Naive thymus-derived CD4-positive, alpha-beta T cell (primary cell): ENCODE results near the gene SPATA4. TPM values are rescaled to one million over a fixed set of nuclear protein-coding genes. Genes with fewer than 3 reads are reported as not detected.
A peak's percentile ranks its signal among the peaks of the same experiment; 100 is the strongest.

Experiments used
- ATAC-seq: fragments of 150-1000 bp; cut with Tn5 transposase; 2 replicates; pipeline ENCODE4 v1.10.0; 2021; ENCODE audit warnings: mild to moderate bottlenecking, moderate library complexity
- CTCF ChIA-PET: fragments of 350-600 bp; sonication (Branson Sonifier 250); formaldehyde crosslinking; loops from one replicate; lab custom pipeline; 2021; ENCODE audit warnings: antibody characterized with exemption; lab: Charles Lee
- POLR2A ChIA-PET: fragments of 350-600 bp; sonication (Branson Sonifier 250); formaldehyde crosslinking; loops from one replicate; lab custom pipeline; 2021; ENCODE audit warnings: antibody characterized with exemption, inconsistent platforms; lab: Charles Lee
- DNase-seq, 9 donors: peaks; one replicate each; pipeline versions ENCODE4 v3.0.0 to v3.0.0-alpha.2; 2020 to 2022; ENCODE audit warnings: mixed read lengths in 1 of 9
- H3K27ac ChIP-seq: one replicate; pipeline ENCODE4 v1.7.0; 2013; ENCODE audit warnings: mild to moderate bottlenecking, low read depth, low read length, moderate library complexity
- H3K27me3 ChIP-seq, 2 donors: one replicate each; pipeline ENCODE4 v1.7.0; 2013; ENCODE audit warnings: low read length in 2 of 2, mild to moderate bottlenecking in 2 of 2, moderate library complexity in 2 of 2; ENCODE audit not compliant: control insufficient read depth in 2 of 2, insufficient read depth in 2 of 2
- H3K36me3 ChIP-seq, 3 experiments: 1 replicate in 2 of 3; 2 replicates in 1 of 3; pipeline ENCODE4 v1.7.0; 2013; ENCODE audit warnings: low read length in 3 of 3, mild to moderate bottlenecking in 3 of 3, moderate library complexity in 1 of 3; ENCODE audit not compliant: insufficient read depth in 3 of 3, control insufficient read depth in 2 of 3
- H3K4me1 ChIP-seq, 2 donors: one replicate each; pipeline ENCODE4 v1.7.0; 2013; ENCODE audit warnings: low read length in 2 of 2, mild to moderate bottlenecking in 2 of 2, moderate library complexity in 1 of 2; ENCODE audit not compliant: control insufficient read depth in 2 of 2, insufficient read depth in 2 of 2
- H3K4me3 ChIP-seq: 2 replicates; pipeline ENCODE4 v1.7.0; 2013; ENCODE audit warnings: mild to moderate bottlenecking, low read length
- H3K9me3 ChIP-seq, 3 experiments: 1 replicate in 2 of 3; 2 replicates in 1 of 3; pipeline ENCODE4 v1.7.0; 2013; ENCODE audit warnings: low read length in 3 of 3; ENCODE audit not compliant: control insufficient read depth in 2 of 3
- H3K27ac Mint-ChIP-seq, 9 donors: one replicate each; pipeline ENCODE4 v1.8.0; 2020 to 2022; ENCODE audit warnings: mixed read lengths in 9 of 9, mild to moderate bottlenecking in 8 of 9, moderate library complexity in 5 of 9, inconsistent platforms in 2 of 9
- H3K27me3 Mint-ChIP-seq, 5 donors: one replicate each; pipeline ENCODE4 v1.8.0; 2021 to 2022; ENCODE audit warnings: mixed read lengths in 5 of 5, mild to moderate bottlenecking in 1 of 5
- H3K36me3 Mint-ChIP-seq, 5 donors: one replicate each; pipeline ENCODE4 v1.8.0; 2020 to 2022; ENCODE audit warnings: mixed read lengths in 5 of 5, mild to moderate bottlenecking in 3 of 5, inconsistent platforms in 1 of 5
- H3K4me1 Mint-ChIP-seq, 7 donors: one replicate each; pipeline ENCODE4 v1.8.0; 2020 to 2022; ENCODE audit warnings: mixed read lengths in 7 of 7, mild to moderate bottlenecking in 3 of 7, inconsistent platforms in 1 of 7
- H3K4me3 Mint-ChIP-seq, 10 donors: one replicate each; pipeline ENCODE4 v1.8.0; 2020 to 2022; ENCODE audit warnings: mild to moderate bottlenecking in 10 of 10, mixed read lengths in 10 of 10, moderate library complexity in 6 of 10, inconsistent platforms in 2 of 10
- H3K9me3 Mint-ChIP-seq, 11 donors: one replicate each; pipeline ENCODE4 v1.8.0; 2020 to 2022; ENCODE audit warnings: mixed read lengths in 11 of 11, mild to moderate bottlenecking in 4 of 11, inconsistent platforms in 1 of 11, moderate library complexity in 1 of 11
- intact Hi-C, 2 donors: fragments of 100-400 bp; cut with micrococcal nuclease; formaldehyde crosslinking; loops; one replicate each; pipeline ENCODE4 v1.15.1; 2023
- polyA plus RNA-seq, 2 donors: library from polyadenylated mRNA; unstranded; fragments of 300-500 nt; fragmentation: Illumina TruSeq; gene quantifications; one replicate each; pipeline ENCODE4 v1.2.3, GENCODE V29; 2021
- total RNA-seq, 6 experiments: library from RNA in 5 of 6; stranded (reverse) in 5 of 6; gene quantifications; 1 replicate in 5 of 6; 2 replicates in 1 of 6; pipeline ENCODE4 v1.2.3 and lab custom pipeline; 2021 to 2026

SPATA4 gene
- not detected for total RNA-seq
- not detected for polyA plus RNA-seq
- total RNA-seq (lab: John Stamatoyannopoulos, UW) = not detected

- peak within 1 kb of the TSS; percentile 75 to 96 (median 93) for H3K27ac Mint-ChIP-seq
- Histone ChIP-seq H3K4me1 (peaks cover 5 to 9% of the 10 kb centered on the region in 2 donors), H3K27me3 (peaks cover 0 to 12% of the 10 kb centered on the region in 2 donors), H3K36me3 (no peaks in the 10 kb centered on the region), H3K27ac (peak within 1 kb of the TSS; percentile 65), H3K9me3 (no peaks in the 10 kb centered on the region), H3K4me3 (peak within 1 kb of the TSS; percentile 83)
- POLR2A ChIA-PET = interaction anchor here (0.7 to 2.4 kb wide), 4 partner anchors 13 to 1198 kb away, joined by 3 to 12 read pairs (median 4); partner anchors contain the start of gene SPCS3
- CTCF ChIA-PET = no interaction called here
- H3K4me1 Mint-ChIP-seq = peaks cover 3 to 12% (median 10%) of the 10 kb centered on the region in 7 donors
- DNase-seq (peak; percentile 85 to 92 (median 91)), ATAC-seq (peak; percentile 99)
- H3K27me3 Mint-ChIP-seq = peaks cover 4 to 43% (median 16%) of the 10 kb centered on the region in 5 donors
- intact Hi-C loops = loop anchor here (1.0 to 10.0 kb wide), 9 partner anchors 124 to 1913 kb away; partner anchors contain the start of genes CEP44 (in 2 of the 2), FBXO8 (in 2 of the 2), SPCS3 (in 2 of the 2) and WDR17 (in 2 of the 2)
- peaks cover 0 to 4% (median 0%) of the 10 kb centered on the region in 5 donors for H3K36me3 Mint-ChIP-seq
- H3K4me3 Mint-ChIP-seq = peak within 1 kb of the TSS; percentile 83 to 94 (median 90)
- H3K9me3 Mint-ChIP-seq = peaks cover 0 to 6% (median 0%) of the 10 kb centered on the region in 11 donors
These were observed at the start of gene SPATA4 for GRCh38 chr4:176195184-176195978. SPATA4 (minus strand) TSS chr4:176195585; CDS start chr4:176195562, 23 bp downstream.

GRCh38 chr4:176242764-176243347 lies 47.5 kb upstream of the SPATA4 start:
- no peak overlapping the region for H3K4me3 ChIP-seq

GRCh38 chr4:176241703-176242102 lies 46.3 kb upstream of the SPATA4 start:
- H3K36me3 Mint-ChIP-seq = no peaks in the 10 kb centered on the region
- ATAC-seq (no peak), DNase-seq (no peak)
- Histone ChIP-seq H3K36me3 (no peaks in the 10 kb centered on the region), H3K4me3 (no peak overlapping the region), H3K9me3 (no peaks in the 10 kb centered on the region), H3K27me3 (no peaks in the 10 kb centered on the region), H3K4me1 (no peaks in the 10 kb centered on the region), H3K27ac (no peak overlapping the region)
- peaks cover 0 to 4% (median 0%) of the 10 kb centered on the region in 11 donors for H3K9me3 Mint-ChIP-seq
- peaks cover 2 to 20% (median 13%) of the 10 kb centered on the region in 5 donors for H3K27me3 Mint-ChIP-seq
- H3K4me1 Mint-ChIP-seq = no peaks in the 10 kb centered on the region
- ChIA-PET CTCF (no interaction called here), POLR2A (no interaction called here)
- H3K4me3 Mint-ChIP-seq = no peak overlapping the region
- no peak overlapping the region for H3K27ac Mint-ChIP-seq
- intact Hi-C loops = no loop called here

More at GRCh38 chr4:176242764-176243347, 47.5 kb upstream of the SPATA4 start:
- Mint-ChIP-seq H3K36me3 (no peaks in the 10 kb centered on the region), H3K9me3 (peaks cover 0 to 4% (median 0%) of the 10 kb centered on the region in 11 donors), H3K4me3 (no peak overlapping the region), H3K4me1 (no peaks in the 10 kb centered on the region), H3K27ac (no peak overlapping the region), H3K27me3 (peaks cover 0 to 22% (median 13%) of the 10 kb centered on the region in 5 donors)
- no peak for ATAC-seq
- H3K36me3 ChIP-seq = no peaks in the 10 kb centered on the region
- H3K27me3 ChIP-seq = no peaks in the 10 kb centered on the region
- DNase-seq = no peak
- ChIA-PET CTCF (no interaction called here), POLR2A (no interaction called here)
- H3K4me1 ChIP-seq = no peaks in the 10 kb centered on the region
- no peaks in the 10 kb centered on the region for H3K9me3 ChIP-seq
- no peak overlapping the region for H3K27ac ChIP-seq
- intact Hi-C loops = no loop called here

- intact Hi-C loops = no loop called here
- H3K27me3 Mint-ChIP-seq = peaks cover 0 to 13% (median 8%) of the 10 kb centered on the region in 5 donors
- H3K9me3 Mint-ChIP-seq = no peaks in the 10 kb centered on the region
- H3K27ac Mint-ChIP-seq = no peak overlapping the region
- ATAC-seq = no peak
- POLR2A ChIA-PET = no interaction called here
- CTCF ChIA-PET = no interaction called here
- Histone ChIP-seq H3K36me3 (no peaks in the 10 kb centered on the region), H3K4me1 (no peaks in the 10 kb centered on the region), H3K9me3 (no peaks in the 10 kb centered on the region), H3K27me3 (no peaks in the 10 kb centered on the region), H3K27ac (no peak overlapping the region), H3K4me3 (no peak overlapping the region)
- H3K36me3 Mint-ChIP-seq = no peaks in the 10 kb centered on the region
- DNase-seq = no peak
- peaks cover 0 to 2% (median 0%) of the 10 kb centered on the region in 7 donors for H3K4me1 Mint-ChIP-seq
- no peak overlapping the region for H3K4me3 Mint-ChIP-seq
These were observed 43.4 kb upstream of the SPATA4 start for GRCh38 chr4:176238826-176239225.

GRCh38 chr4:176238157-176238610 lies 42.8 kb upstream of the SPATA4 start:
- DNase-seq (no peak), ATAC-seq (no peak)
- Histone ChIP-seq H3K27me3 (no peaks in the 10 kb centered on the region), H3K4me1 (no peaks in the 10 kb centered on the region), H3K27ac (no peak overlapping the region), H3K4me3 (no peak overlapping the region), H3K36me3 (no peaks in the 10 kb centered on the region), H3K9me3 (no peaks in the 10 kb centered on the region)
- H3K9me3 Mint-ChIP-seq = no peaks in the 10 kb centered on the region
- intact Hi-C loops = no loop called here
- no peaks in the 10 kb centered on the region for H3K36me3 Mint-ChIP-seq
- H3K27me3 Mint-ChIP-seq = peaks cover 0 to 15% (median 8%) of the 10 kb centered on the region in 5 donors
- no peak overlapping the region for H3K4me3 Mint-ChIP-seq
- peaks cover 0 to 2% (median 0%) of the 10 kb centered on the region in 7 donors for H3K4me1 Mint-ChIP-seq
- ChIA-PET POLR2A (no interaction called here), CTCF (no interaction called here)
- H3K27ac Mint-ChIP-seq = no peak overlapping the region

GRCh38 chr4:176236946-176237345 lies 41.6 kb upstream of the SPATA4 start:
- ATAC-seq (no peak), DNase-seq (no peak)
- Mint-ChIP-seq H3K27me3 (peaks cover 0 to 15% (median 8%) of the 10 kb centered on the region in 5 donors), H3K4me3 (no peak overlapping the region), H3K9me3 (no peaks in the 10 kb centered on the region), H3K36me3 (no peaks in the 10 kb centered on the region), H3K4me1 (peaks cover 0 to 2% (median 0%) of the 10 kb centered on the region in 7 donors), H3K27ac (no peak overlapping the region)
- Histone ChIP-seq H3K27me3 (no peaks in the 10 kb centered on the region), H3K36me3 (no peaks in the 10 kb centered on the region), H3K4me3 (no peak overlapping the region), H3K9me3 (no peaks in the 10 kb centered on the region), H3K4me1 (no peaks in the 10 kb centered on the region), H3K27ac (no peak overlapping the region)
- POLR2A ChIA-PET = no interaction called here
- intact Hi-C loops = no loop called here
- CTCF ChIA-PET = no interaction called here
